Measurements from ENCODE around the gene SLC6A9. TPM values are rescaled to one million over a fixed set of nuclear protein-coding genes. Genes with fewer than 3 reads are reported as not detected.
A peak's percentile ranks its signal among the peaks of the same experiment; 100 is the strongest.

Gene SLC6A9
- total and polyA plus RNA-seq, 8 donors: 1.1 to 40.8 (median 2.3) TPM; not detected in 1

DNA sequence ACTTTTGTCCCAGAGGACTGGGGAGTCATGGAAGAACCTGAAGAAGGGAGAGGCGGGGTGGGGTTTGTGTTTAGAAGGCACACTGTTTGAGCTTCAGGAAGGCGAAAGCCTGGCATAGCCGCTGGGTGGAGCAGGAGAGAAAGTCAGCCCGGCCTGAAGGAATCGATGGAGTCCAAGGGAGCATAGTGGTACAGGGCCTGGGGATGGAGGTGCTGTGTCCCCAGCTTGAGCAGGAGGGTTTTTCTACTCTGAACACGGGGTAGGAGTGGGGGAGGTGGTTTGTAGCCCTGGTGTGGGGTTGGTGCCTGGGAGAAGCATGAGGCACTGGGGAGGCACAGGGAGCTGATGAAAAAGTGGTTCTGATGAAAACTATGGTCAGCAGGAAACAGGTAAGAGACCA, 44.5 kb downstream of the SLC6A9 start:
- peak overlapping the region in 3 of 5 donors; percentile 6 to 65 (median 20) for H3K27ac ChIP-seq
- WGBS, 5 donors: 25 to 49% (median 38%) methylated on average over 6 of the region's 6 CpGs
- TF ChIP-seq EP300 (IDR thresholded peaks at IDR 0.05): no peak
- TF ChIP-seq, protein P1, sequence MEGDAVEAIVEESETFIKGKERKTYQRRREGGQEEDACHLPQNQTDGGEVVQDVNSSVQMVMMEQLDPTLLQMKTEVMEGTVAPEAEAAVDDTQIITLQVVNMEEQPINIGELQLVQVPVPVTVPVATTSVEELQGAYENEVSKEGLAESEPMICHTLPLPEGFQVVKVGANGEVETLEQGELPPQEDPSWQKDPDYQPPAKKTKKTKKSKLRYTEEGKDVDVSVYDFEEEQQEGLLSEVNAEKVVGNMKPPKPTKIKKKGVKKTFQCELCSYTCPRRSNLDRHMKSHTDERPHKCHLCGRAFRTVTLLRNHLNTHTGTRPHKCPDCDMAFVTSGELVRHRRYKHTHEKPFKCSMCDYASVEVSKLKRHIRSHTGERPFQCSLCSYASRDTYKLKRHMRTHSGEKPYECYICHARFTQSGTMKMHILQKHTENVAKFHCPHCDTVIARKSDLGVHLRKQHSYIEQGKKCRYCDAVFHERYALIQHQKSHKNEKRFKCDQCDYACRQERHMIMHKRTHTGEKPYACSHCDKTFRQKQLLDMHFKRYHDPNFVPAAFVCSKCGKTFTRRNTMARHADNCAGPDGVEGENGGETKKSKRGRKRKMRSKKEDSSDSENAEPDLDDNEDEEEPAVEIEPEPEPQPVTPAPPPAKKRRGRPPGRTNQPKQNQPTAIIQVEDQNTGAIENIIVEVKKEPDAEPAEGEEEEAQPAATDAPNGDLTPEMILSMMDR (IDR thresholded peaks at IDR 0.05): peak in 1 of 7 experiments; percentile 24
- DNase-seq: peak; percentile 50 to 69
- H3K27me3 ChIP-seq: no peaks in the 10 kb centered on the region
- peaks cover 0 to 39% (median 24%) of the 10 kb centered on the region in 4 donors for H3K36me3 ChIP-seq
- H3K4me3 ChIP-seq: no peak overlapping the region
- H3K4me1 ChIP-seq: peaks cover 8 to 32% (median 16%) of the 10 kb centered on the region in 4 donors
- H3K9me3 ChIP-seq: no peaks in the 10 kb centered on the region
- intact Hi-C loops (cut with DNase I; ENCODE audit: low total_unique reads): no loop called here

- no peaks in the 10 kb centered on the region for H3K9me3 ChIP-seq
- peak overlapping the region in 2 of 5 donors; percentile 6 to 65 for H3K27ac ChIP-seq
- TF ChIP-seq POLR2A (IDR thresholded peaks at IDR 0.05) (no peak), EP300 (IDR thresholded peaks at IDR 0.05) (no peak), POLR2AphosphoS5 (IDR thresholded peaks at IDR 0.05) (no peak)
- TF ChIP-seq, protein P1 (IDR thresholded peaks at IDR 0.05): no peak
- H3K4me1 ChIP-seq: peaks cover 7 to 36% (median 17%) of the 10 kb centered on the region in 4 donors
- 47 to 74% (median 57%) methylated on average over 4 of the region's 4 CpGs for WGBS, 5 donors
- intact Hi-C loops (cut with DNase I; ENCODE audit: low total_unique reads): no loop called here
- peaks cover 0 to 46% (median 24%) of the 10 kb centered on the region in 4 donors for H3K36me3 ChIP-seq
- H3K27me3 ChIP-seq: no peaks in the 10 kb centered on the region
- H3K4me3 ChIP-seq: no peak overlapping the region
- DNase-seq: no peak
Measured at GRCh38 chr1:43985984-43986595, 45.2 kb downstream of the SLC6A9 start.

GRCh38 chr1:43984855-43985254, 46.4 kb downstream of the SLC6A9 start:
- no peak for DNase-seq
- 91 to 100% (median 94%) methylated on average over 4 to 16 of the region's 16 CpGs for WGBS, 5 donors

DNA sequence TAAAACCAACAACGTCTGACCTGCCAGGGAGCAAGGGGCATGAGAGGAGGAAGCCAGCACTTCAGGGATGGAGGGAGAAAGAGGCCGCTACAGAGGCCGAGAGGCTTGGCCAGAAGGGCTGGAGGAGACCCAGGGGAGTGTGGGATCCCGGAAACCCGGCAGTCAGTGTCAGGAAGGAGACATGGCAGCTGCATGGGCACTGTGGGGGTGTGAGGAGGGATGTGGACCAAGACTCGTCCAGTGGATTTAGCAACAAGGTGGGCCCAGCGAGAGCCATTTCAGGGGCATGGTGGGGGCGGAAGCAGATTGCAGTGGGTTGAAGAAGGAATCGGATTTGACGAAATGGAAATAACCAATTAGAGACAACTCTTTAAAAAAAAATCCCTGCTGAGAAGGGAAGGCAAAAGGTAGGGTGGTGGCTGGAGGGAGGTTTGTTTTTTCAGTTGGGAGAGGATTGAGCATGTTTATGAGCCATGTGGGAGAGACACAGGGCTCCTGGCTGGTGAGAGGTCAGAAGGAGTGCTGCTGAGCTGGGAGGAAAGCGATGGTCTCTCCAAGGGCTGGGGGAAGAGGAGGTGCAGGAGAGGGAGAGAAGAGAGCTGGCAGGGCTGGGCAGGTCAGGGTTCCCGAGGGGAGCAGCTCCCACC, 47.9 kb downstream of the SLC6A9 start:
- no peak overlapping the region for H3K4me3 ChIP-seq
- DNase-seq: no peak
- H3K9me3 ChIP-seq: no peaks in the 10 kb centered on the region
- TF ChIP-seq POLR2AphosphoS5 (IDR thresholded peaks at IDR 0.05) (no peak), EP300 (IDR thresholded peaks at IDR 0.05) (no peak), POLR2A (IDR thresholded peaks at IDR 0.05) (no peak)
- TF ChIP-seq, protein P1 (IDR thresholded peaks at IDR 0.05): no peak
- 81 to 87% (median 83%) methylated on average over 12 of the region's 12 CpGs for WGBS, 5 donors
- H3K36me3 ChIP-seq: peaks cover 0 to 46% (median 24%) of the 10 kb centered on the region in 4 donors
- H3K27me3 ChIP-seq: no peaks in the 10 kb centered on the region
- H3K4me1 ChIP-seq: peaks cover 22 to 49% (median 31%) of the 10 kb centered on the region in 4 donors
- intact Hi-C loops (cut with DNase I; ENCODE audit: low total_unique reads): no loop called here
- no peak overlapping the region for H3K27ac ChIP-seq

More at GRCh38 chr1:43984855-43985254, 46.4 kb downstream of the SLC6A9 start:
- Histone ChIP-seq H3K4me1 (peaks cover 12 to 39% (median 21%) of the 10 kb centered on the region in 4 donors), H3K9me3 (no peaks in the 10 kb centered on the region), H3K4me3 (no peak overlapping the region), H3K27ac (no peak overlapping the region), H3K36me3 (peaks cover 0 to 46% (median 24%) of the 10 kb centered on the region in 4 donors), H3K27me3 (no peaks in the 10 kb centered on the region)
- intact Hi-C loops (cut with DNase I; ENCODE audit: low total_unique reads): no loop called here
- TF ChIP-seq, protein P1 (IDR thresholded peaks at IDR 0.05): no peak
- TF ChIP-seq EP300 (IDR thresholded peaks at IDR 0.05) (no peak), POLR2A (IDR thresholded peaks at IDR 0.05) (no peak), POLR2AphosphoS5 (IDR thresholded peaks at IDR 0.05) (no peak)
